Stimulated activated CD8-positive, alpha-beta memory T cell treated with anti-CD3 and anti-CD28 coated beads, Interleukin-4, amount 100 ng/mL, for 48 hours (primary cell): ENCODE results near the gene DNAJA4.

Experiments used
- DNase-seq: peaks from one replicate; pipeline ENCODE4 v3.0.0-alpha.2; 2020

Gene DNAJA4

GRCh38 chr15:78317145-78317836, 52.9 kb downstream of the DNAJA4 start:
- no peak for DNase-seq

GRCh38 chr15:78319588-78319987, 55.2 kb downstream of the DNAJA4 start:
- no peak for DNase-seq

GRCh38 chr15:78320183-78320582, 55.8 kb downstream of the DNAJA4 start:
- DNase-seq = no peak

GRCh38 chr15:78321041-78321570, 56.7 kb downstream of the DNAJA4 start:
- no peak for DNase-seq

- no peak for DNase-seq
Observed at GRCh38 chr15:78321786-78322185, 57.4 kb downstream of the DNAJA4 start.

GRCh38 chr15:78322243-78322642, 57.9 kb downstream of the DNAJA4 start:
- no peak for DNase-seq

GRCh38 chr15:78322724-78323521, 58.6 kb downstream of the DNAJA4 start:
- no peak for DNase-seq

- no peak for DNase-seq
Observed at GRCh38 chr15:78323693-78324092, 59.3 kb downstream of the DNAJA4 start.

GRCh38 chr15:78324144-78324543, 59.8 kb downstream of the DNAJA4 start:
- DNase-seq = no peak

GRCh38 chr15:78325092-78325843, 60.9 kb downstream of the DNAJA4 start:
- DNase-seq = no peak

- DNase-seq = no peak
Observed at GRCh38 chr15:78327466-78327865, 63.1 kb downstream of the DNAJA4 start.

- DNase-seq = no peak
Observed at GRCh38 chr15:78329625-78330024, 65.3 kb downstream of the DNAJA4 start.
